Right lobe of liver (tissue), 6 donors: Measurements from ENCODE around the gene SPATA46. TPM values are rescaled to one million over a fixed set of nuclear protein-coding genes. Genes with fewer than 3 reads are reported as not detected.

Experiments
- ATAC-seq, 4 donors: fragments of 200-7000 bp; cut with Tn5 transposase; one replicate each; pipeline ENCODE4 v1.9.1; 2020; ENCODE audit warnings: mild to moderate bottlenecking in 4 of 4, moderate library complexity in 4 of 4
- DNase-seq, 3 donors: peaks; one replicate each; pipeline ENCODE4 v3.0.0-alpha.2; 2020
- H3K27ac ChIP-seq, 3 donors: fragments of 200-600 bp; one replicate each; pipeline ENCODE4 v1.8.0; 2022
- H3K27me3 ChIP-seq, 2 donors: fragments of 200-600 bp; one replicate each; pipeline ENCODE4 v1.8.0; 2022
- H3K36me3 ChIP-seq, 4 donors: fragments of 200-600 bp; sonication (generic) in 1 of 4; one replicate each; pipeline versions ENCODE4 v1.5.1 to v1.8.0; 2017 to 2022; ENCODE audit warnings: control low read depth in 1 of 4
- H3K4me1 ChIP-seq, 4 donors: fragments of 200-600 bp; sonication (generic) in 1 of 4; one replicate each; pipeline versions ENCODE4 v1.5.1 to v1.8.0; 2017 to 2022; ENCODE audit warnings: control low read depth in 1 of 4
- H3K4me3 ChIP-seq, 3 donors: fragments of 200-600 bp; one replicate each; pipeline ENCODE4 v1.8.0; 2022
- H3K9me3 ChIP-seq, 4 donors: fragments of 200-600 bp; sonication (generic) in 1 of 4; one replicate each; pipeline versions ENCODE4 v1.5.1 to v1.8.0; 2017 to 2022; ENCODE audit warnings: control low read depth in 1 of 4
- POLR2A ChIP-seq: fragments of 450-650 bp; IDR thresholded peaks from one replicate; pipeline ENCODE4 v1.6.1; 2017; ENCODE audit warnings: antibody characterized with exemption, mild to moderate bottlenecking
- WGBS: methylation state at CpG from one replicate; pipeline ENCODE4 v1.1.6; 2018; ENCODE audit warnings: low coverage, low lambda C conversion rate; ENCODE audit not compliant: insufficient coverage; ENCODE audit errors: missing lambda C conversion rate; 5-methylcytosine and 5-hydroxymethylcytosine counted together
- intact Hi-C, 2 donors: fragments of 100-400 bp; cut with DNase I; formaldehyde crosslinking; loops; one replicate each; pipeline versions ENCODE4 v1.11.2 to v1.14.1; 2022
- total RNA-seq, 6 experiments: library from RNA; depleted of rRNA in 2 of 6; stranded (reverse); fragments of >200 nt in 2 of 6; fragmentation: NEBNext Ultra II Directional in 3 of 6; extraction: Animal tissue kit (Norgen Biotek cat#: 25700) in 3 of 6; gene quantifications; one replicate each; pipeline versions ENCODE4 v1.1.0 to v1.2.4, GENCODE V29; 2016 to 2023
- TF ChIP-seq, protein P1 (sequence below), 4 donors: fragments of 200-600 bp in 3 of 4; fragments of 450-650 bp in 1 of 4; IDR thresholded peaks; one replicate each; pipeline versions ENCODE4 v1.5.1 to v1.8.0; 2016 to 2022; ENCODE audit warnings: antibody characterized with exemption in 4 of 4, mild to moderate bottlenecking in 2 of 4
- donor health status: DM: no; HTN: yes; CAD: no.
- donor health status: DM: no; HTN: no; CAD: no.
- donor health status: DM: no; HTN: no; CAD: no.
- donor health status: DM: no; HTN: yes; CAD: no.
- donor health status: DM: no; HTN: yes; CAD: no.

Gene SPATA46
- total RNA-seq, 6 experiments from 2014 or later, result not detected

DNA sequence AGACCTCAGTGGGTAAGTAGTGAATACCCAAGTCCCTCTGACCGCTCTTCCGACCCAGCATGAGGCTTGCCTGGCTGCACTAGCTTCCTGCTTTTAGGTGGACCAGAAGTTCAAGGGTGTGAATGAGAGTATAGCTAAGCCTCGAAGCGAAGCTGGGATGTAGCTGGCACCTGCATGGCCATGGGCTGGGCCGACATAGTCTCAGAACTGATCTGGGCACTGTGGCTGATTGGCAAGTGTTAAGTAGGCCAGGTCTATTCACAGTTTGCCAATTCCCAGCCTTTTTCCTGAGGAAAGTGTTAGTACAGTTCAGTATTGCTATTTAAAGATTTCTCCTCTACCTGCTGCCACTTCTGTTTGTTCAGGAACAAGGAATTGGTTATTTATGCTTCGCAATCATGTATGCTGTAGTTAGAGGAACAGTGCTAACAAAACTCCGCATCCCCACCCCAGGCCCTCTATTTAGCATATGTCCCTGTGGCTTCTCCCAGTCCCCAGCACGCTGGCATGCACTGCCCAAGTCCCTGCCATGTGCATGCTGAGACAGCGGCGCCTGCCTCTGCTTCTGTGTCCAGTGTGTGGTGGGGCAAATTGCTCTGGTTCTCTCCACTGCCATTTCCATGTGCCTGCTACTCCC lies 16.3 kb downstream of the SPATA46 start:
- peak in 1 of 3 donors; percentile 61 for DNase-seq
- H3K9me3 ChIP-seq, result no peaks in the 10 kb centered on the region
- H3K36me3 ChIP-seq, result peaks cover 0 to 12% (median 0%) of the 10 kb centered on the region in 4 donors
- no peak overlapping the region for H3K4me3 ChIP-seq
- TF ChIP-seq POLR2A, result no peak
- TF ChIP-seq, protein P1, sequence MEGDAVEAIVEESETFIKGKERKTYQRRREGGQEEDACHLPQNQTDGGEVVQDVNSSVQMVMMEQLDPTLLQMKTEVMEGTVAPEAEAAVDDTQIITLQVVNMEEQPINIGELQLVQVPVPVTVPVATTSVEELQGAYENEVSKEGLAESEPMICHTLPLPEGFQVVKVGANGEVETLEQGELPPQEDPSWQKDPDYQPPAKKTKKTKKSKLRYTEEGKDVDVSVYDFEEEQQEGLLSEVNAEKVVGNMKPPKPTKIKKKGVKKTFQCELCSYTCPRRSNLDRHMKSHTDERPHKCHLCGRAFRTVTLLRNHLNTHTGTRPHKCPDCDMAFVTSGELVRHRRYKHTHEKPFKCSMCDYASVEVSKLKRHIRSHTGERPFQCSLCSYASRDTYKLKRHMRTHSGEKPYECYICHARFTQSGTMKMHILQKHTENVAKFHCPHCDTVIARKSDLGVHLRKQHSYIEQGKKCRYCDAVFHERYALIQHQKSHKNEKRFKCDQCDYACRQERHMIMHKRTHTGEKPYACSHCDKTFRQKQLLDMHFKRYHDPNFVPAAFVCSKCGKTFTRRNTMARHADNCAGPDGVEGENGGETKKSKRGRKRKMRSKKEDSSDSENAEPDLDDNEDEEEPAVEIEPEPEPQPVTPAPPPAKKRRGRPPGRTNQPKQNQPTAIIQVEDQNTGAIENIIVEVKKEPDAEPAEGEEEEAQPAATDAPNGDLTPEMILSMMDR (IDR thresholded peaks at IDR 0.05), result no peak
- 96% methylated on average over 3 of the region's 10 CpGs for WGBS
- H3K27ac ChIP-seq, result peak overlapping the region in 2 of 3 donors; percentile 82 to 94
- peaks cover 0 to 44% (median 19%) of the 10 kb centered on the region in 4 donors for H3K4me1 ChIP-seq
- intact Hi-C loops, result no loop called here
- H3K27me3 ChIP-seq, result no peaks in the 10 kb centered on the region
- peak in 3 of 4 donors; percentile 31 to 43 (median 42) for ATAC-seq

DNA sequence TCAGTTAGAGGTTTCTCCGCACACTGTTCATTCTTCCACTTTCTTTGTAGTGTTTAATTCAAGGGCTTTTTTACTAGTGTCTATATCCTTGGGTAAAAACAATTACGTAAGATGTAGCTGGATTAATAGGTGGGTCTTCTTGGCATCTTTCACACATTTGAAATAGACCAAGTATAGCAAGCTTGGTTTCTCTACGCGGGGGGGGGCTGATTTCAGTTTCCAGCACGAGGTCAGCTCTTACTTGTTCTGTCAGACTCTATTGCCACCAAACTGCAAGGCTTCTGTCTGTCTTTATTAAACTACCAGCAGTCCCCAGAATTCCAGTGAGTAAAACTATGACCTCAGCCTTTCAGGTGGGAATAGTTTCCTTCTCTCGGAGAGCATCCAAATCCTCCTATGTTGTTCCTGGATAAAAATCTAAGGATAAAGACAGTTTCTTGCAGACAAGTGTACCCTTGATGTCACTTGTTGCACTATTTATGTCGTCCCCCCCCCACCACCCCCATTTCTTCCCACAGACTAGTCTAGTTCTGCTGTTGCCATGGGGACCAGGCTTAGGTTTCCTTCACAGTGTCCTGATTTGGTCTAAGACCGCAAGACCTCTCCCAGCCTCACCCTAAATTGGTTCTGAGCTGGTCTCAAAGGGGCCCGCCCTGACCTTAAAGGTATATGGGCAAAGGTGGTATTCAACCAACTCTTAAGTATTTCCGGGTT lies 17.0 kb downstream of the SPATA46 start:
- Histone ChIP-seq H3K4me1 (peaks cover 0 to 37% (median 16%) of the 10 kb centered on the region in 4 donors), H3K9me3 (no peaks in the 10 kb centered on the region), H3K36me3 (peaks cover 0 to 14% (median 0%) of the 10 kb centered on the region in 4 donors), H3K27me3 (no peaks in the 10 kb centered on the region), H3K4me3 (no peak overlapping the region), H3K27ac (peak overlapping the region in 2 of 3 donors; percentile 82 to 94)
- ATAC-seq (no peak), DNase-seq (peak in 1 of 3 donors; percentile 33)
- intact Hi-C loops, result no loop called here
- TF ChIP-seq POLR2A, result no peak
- TF ChIP-seq, protein P1 (IDR thresholded peaks at IDR 0.05), result no peak
- WGBS, result 91% methylated on average over 7 of the region's 10 CpGs

DNA sequence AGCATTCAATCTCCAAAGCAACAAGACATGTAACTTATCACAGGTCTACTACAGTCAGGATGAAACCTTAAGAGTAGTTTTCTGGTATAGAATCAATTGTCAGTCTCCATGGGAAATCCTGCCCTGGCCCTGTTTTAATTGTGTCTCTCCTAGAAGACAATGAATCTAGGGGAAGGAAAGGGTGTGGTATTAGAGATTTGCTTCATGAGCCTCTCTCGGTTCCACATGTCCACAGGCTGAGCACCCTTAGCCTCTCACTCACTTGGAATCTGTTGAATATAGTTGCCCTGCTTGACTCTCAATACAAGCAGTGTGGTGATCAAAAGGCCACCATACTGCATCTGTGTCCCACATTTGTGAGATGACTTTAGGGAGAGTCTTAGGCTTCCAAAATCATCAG lies 17.7 kb downstream of the SPATA46 start:
- DNase-seq (no peak), ATAC-seq (no peak)
- no peaks in the 10 kb centered on the region for H3K27me3 ChIP-seq
- WGBS, result 33% methylated on average over 1 of the region's 1 CpG
- peaks cover 0 to 30% (median 12%) of the 10 kb centered on the region in 4 donors for H3K4me1 ChIP-seq
- H3K9me3 ChIP-seq, result no peaks in the 10 kb centered on the region
- intact Hi-C loops, result no loop called here
- TF ChIP-seq, protein P1 (IDR thresholded peaks at IDR 0.05), result no peak
- TF ChIP-seq POLR2A, result no peak
- peaks cover 0 to 14% (median 0%) of the 10 kb centered on the region in 4 donors for H3K36me3 ChIP-seq
- no peak overlapping the region for H3K4me3 ChIP-seq
- peak overlapping the region in 1 of 3 donors; percentile 24 for H3K27ac ChIP-seq

DNA sequence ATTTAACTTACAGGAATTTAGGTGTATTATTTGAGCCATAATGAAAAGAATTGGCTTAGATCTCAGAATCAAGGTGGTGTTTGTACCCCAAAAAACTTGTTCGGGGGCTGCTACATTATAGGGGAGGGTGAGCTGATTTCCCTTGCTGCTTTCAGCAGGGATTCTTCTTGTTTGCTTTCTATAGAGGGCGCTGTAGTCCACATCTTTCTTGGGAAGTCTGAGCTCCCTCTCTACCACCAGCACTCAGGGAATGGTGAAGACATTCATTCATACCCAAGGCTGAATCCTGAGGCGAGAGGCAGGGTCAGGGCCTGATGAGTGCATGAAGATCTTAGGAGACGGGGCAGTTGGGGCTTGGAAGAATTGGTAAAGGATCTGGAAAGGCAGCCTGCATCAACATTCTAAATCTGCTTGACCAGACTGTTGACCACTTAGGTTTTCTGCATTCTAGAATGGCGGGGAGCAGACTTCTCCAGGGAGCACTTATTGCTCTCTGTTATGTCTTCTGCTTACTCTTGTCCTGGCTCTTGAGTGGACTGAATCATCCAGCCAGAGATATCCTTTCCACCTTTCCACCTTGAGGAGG lies 18.9 kb downstream of the SPATA46 start:
- 42% methylated on average over 5 of the region's 5 CpGs for WGBS
- peak overlapping the region in 1 of 3 donors; percentile 29 for H3K27ac ChIP-seq
- peaks cover 0 to 14% (median 0%) of the 10 kb centered on the region in 4 donors for H3K36me3 ChIP-seq
- no peak for DNase-seq
- no peaks in the 10 kb centered on the region for H3K27me3 ChIP-seq
- no peak overlapping the region for H3K4me3 ChIP-seq
- intact Hi-C loops, result no loop called here
- TF ChIP-seq POLR2A, result no peak
- TF ChIP-seq, protein P1 (IDR thresholded peaks at IDR 0.05), result peak; percentile 34 to 59 (median 50)
- no peaks in the 10 kb centered on the region for H3K9me3 ChIP-seq
- H3K4me1 ChIP-seq, result peaks cover 0 to 21% (median 10%) of the 10 kb centered on the region in 4 donors
- peak; percentile 39 to 55 (median 52) for ATAC-seq
